HUES48 (cell line): ENCODE results near the gene UBXN2A.

ENCODE experiments used
- H3K27ac ChIP-seq: one replicate; pipeline ENCODE4 v1.7.0; 2013; ENCODE audit warnings: low read depth, low read length, inconsistent platforms
- H3K27me3 ChIP-seq: 2 replicates; pipeline ENCODE4 v1.6.1; 2013; ENCODE audit warnings: mild to moderate bottlenecking, low read length; ENCODE audit not compliant: control insufficient read depth, insufficient read depth
- H3K36me3 ChIP-seq: 2 replicates; pipeline ENCODE4 v1.6.1; 2013; ENCODE audit warnings: low read length; ENCODE audit not compliant: control insufficient read depth, insufficient read depth
- H3K4me1 ChIP-seq: 2 replicates; pipeline ENCODE4 v1.6.1; 2013; ENCODE audit warnings: mild to moderate bottlenecking, low read length; ENCODE audit not compliant: control insufficient read depth, insufficient read depth
- H3K4me3 ChIP-seq: 2 replicates; pipeline ENCODE4 v1.5.1; 2013; ENCODE audit warnings: mild to moderate bottlenecking, low read depth, low read length
- H3K9ac ChIP-seq: 2 replicates; pipeline ENCODE4 v1.6.1; 2013; ENCODE audit warnings: mild to moderate bottlenecking, low read depth, low read length, moderate library complexity
- H3K9me3 ChIP-seq: 2 replicates; pipeline ENCODE4 v1.6.1; 2013; ENCODE audit warnings: low read length; ENCODE audit not compliant: control insufficient read depth, insufficient read depth

Gene UBXN2A

GRCh38 chr2:24015562-24016375 lies 75.5 kb downstream of the UBXN2A start:
- H3K27me3 ChIP-seq: no peaks in the 10 kb centered on the region
- H3K4me1 ChIP-seq: peaks cover 8% of the 10 kb centered on the region
- no peaks in the 10 kb centered on the region for H3K9me3 ChIP-seq
- no peaks in the 10 kb centered on the region for H3K36me3 ChIP-seq
- no peak overlapping the region for H3K4me3 ChIP-seq
- H3K27ac ChIP-seq: peak overlapping the region; percentile 53
- no peak overlapping the region for H3K9ac ChIP-seq

- peaks cover 8% of the 10 kb centered on the region; the same call in 1 of the 2 replicates for H3K4me1 ChIP-seq
- no peaks in the 10 kb centered on the region for H3K27me3 ChIP-seq
- H3K9me3 ChIP-seq: no peaks in the 10 kb centered on the region
- no peak overlapping the region for H3K9ac ChIP-seq
- peak overlapping the region; percentile 53 for H3K27ac ChIP-seq
- H3K4me3 ChIP-seq: no peak overlapping the region
- H3K36me3 ChIP-seq: no peaks in the 10 kb centered on the region
These were observed 76.1 kb downstream of the UBXN2A start for GRCh38 chr2:24016376-24016761.

GRCh38 chr2:24016853-24017703 lies 76.8 kb downstream of the UBXN2A start:
- no peaks in the 10 kb centered on the region for H3K36me3 ChIP-seq
- no peak overlapping the region for H3K9ac ChIP-seq
- no peak overlapping the region for H3K4me3 ChIP-seq
- H3K27me3 ChIP-seq: no peaks in the 10 kb centered on the region
- peaks cover 13% of the 10 kb centered on the region for H3K4me1 ChIP-seq
- no peak overlapping the region for H3K27ac ChIP-seq
- H3K9me3 ChIP-seq: no peaks in the 10 kb centered on the region

- H3K27me3 ChIP-seq: no peaks in the 10 kb centered on the region
- H3K36me3 ChIP-seq: peaks cover 3% of the 10 kb centered on the region; the same call in 1 of the 2 replicates
- H3K9ac ChIP-seq: no peak overlapping the region
- H3K4me1 ChIP-seq: peaks cover 13% of the 10 kb centered on the region
- no peak overlapping the region for H3K27ac ChIP-seq
- H3K4me3 ChIP-seq: no peak overlapping the region
- H3K9me3 ChIP-seq: no peaks in the 10 kb centered on the region
These were observed 77.4 kb downstream of the UBXN2A start for GRCh38 chr2:24017711-24018110.

- Histone ChIP-seq H3K4me3 (no peak overlapping the region), H3K36me3 (peaks cover 8% of the 10 kb centered on the region; the same call in 1 of the 2 replicates), H3K27me3 (no peaks in the 10 kb centered on the region), H3K4me1 (peaks cover 13% of the 10 kb centered on the region), H3K9ac (no peak overlapping the region), H3K9me3 (no peaks in the 10 kb centered on the region), H3K27ac (no peak overlapping the region)
These were observed 78.0 kb downstream of the UBXN2A start for GRCh38 chr2:24018241-24018640.

GRCh38 chr2:24019729-24020128 lies 79.5 kb downstream of the UBXN2A start:
- Histone ChIP-seq H3K27ac (no peak overlapping the region), H3K9me3 (no peaks in the 10 kb centered on the region)

GRCh38 chr2:24020244-24020643 lies 80.0 kb downstream of the UBXN2A start:
- Histone ChIP-seq H3K9me3 (no peaks in the 10 kb centered on the region), H3K4me1 (peaks cover 25% of the 10 kb centered on the region), H3K36me3 (peaks cover 12% of the 10 kb centered on the region; the same call in 1 of the 2 replicates), H3K4me3 (no peak overlapping the region), H3K27ac (no peak overlapping the region), H3K9ac (no peak overlapping the region), H3K27me3 (no peaks in the 10 kb centered on the region)

More at GRCh38 chr2:24019729-24020128, 79.5 kb downstream of the UBXN2A start:
- H3K27me3 ChIP-seq: no peaks in the 10 kb centered on the region
- no peak overlapping the region for H3K9ac ChIP-seq
- peaks cover 21% of the 10 kb centered on the region for H3K4me1 ChIP-seq
- H3K4me3 ChIP-seq: no peak overlapping the region
- peaks cover 8% of the 10 kb centered on the region; the same call in 1 of the 2 replicates for H3K36me3 ChIP-seq

- H3K27me3 ChIP-seq: no peaks in the 10 kb centered on the region
- no peaks in the 10 kb centered on the region for H3K9me3 ChIP-seq
- H3K27ac ChIP-seq: no peak overlapping the region
- no peak overlapping the region for H3K4me3 ChIP-seq
- peaks cover 34% of the 10 kb centered on the region for H3K4me1 ChIP-seq
- H3K36me3 ChIP-seq: peaks cover 12% of the 10 kb centered on the region; the same call in 1 of the 2 replicates
- no peak overlapping the region for H3K9ac ChIP-seq
These were observed 81.1 kb downstream of the UBXN2A start for GRCh38 chr2:24021122-24021998.

GRCh38 chr2:24022324-24022974 lies 82.2 kb downstream of the UBXN2A start:
- peaks cover 12% of the 10 kb centered on the region; the same call in 1 of the 2 replicates for H3K36me3 ChIP-seq
- no peaks in the 10 kb centered on the region for H3K9me3 ChIP-seq
- no peak overlapping the region for H3K27ac ChIP-seq
- H3K9ac ChIP-seq: no peak overlapping the region
- no peaks in the 10 kb centered on the region for H3K27me3 ChIP-seq
- H3K4me1 ChIP-seq: peaks cover 41% of the 10 kb centered on the region
- no peak overlapping the region for H3K4me3 ChIP-seq

GRCh38 chr2:24022975-24023575 lies 82.8 kb downstream of the UBXN2A start:
- no peak overlapping the region for H3K4me3 ChIP-seq
- no peak overlapping the region for H3K9ac ChIP-seq
- H3K27ac ChIP-seq: no peak overlapping the region
- H3K9me3 ChIP-seq: no peaks in the 10 kb centered on the region
- H3K36me3 ChIP-seq: peaks cover 12% of the 10 kb centered on the region; the same call in 1 of the 2 replicates
- H3K27me3 ChIP-seq: no peaks in the 10 kb centered on the region
- peaks cover 41% of the 10 kb centered on the region for H3K4me1 ChIP-seq
